Effector memory CD4-positive, alpha-beta T cell (primary cell): ENCODE data around the gene ZNF774.
"Not testable (repeated sequence)": the region's sequence is repeated elsewhere in the genome, so short reads cannot be mapped to it uniquely, and the experiment has no call there.

Experiments
- DNase-seq, 3 donors: peaks; one replicate each; pipeline ENCODE4 v3.0.0-alpha.2; 2020
- H3K27ac ChIP-seq: 2 replicates; pipeline ENCODE4 v1.7.0; 2013; ENCODE audit warnings: mild to moderate bottlenecking, low read length, moderate library complexity; ENCODE audit not compliant: insufficient read depth, poor library complexity, severe bottlenecking
- H3K27me3 ChIP-seq: replicated peaks from 2 replicates; pipeline ENCODE4 v1.7.0; 2013; ENCODE audit warnings: mild to moderate bottlenecking, low read length; ENCODE audit not compliant: insufficient read depth, control insufficient read depth, poor library complexity, severe bottlenecking
- H3K36me3 ChIP-seq: 2 replicates; pipeline ENCODE4 v1.7.0; 2013; ENCODE audit warnings: mild to moderate bottlenecking, low read length, moderate library complexity; ENCODE audit not compliant: control insufficient read depth, insufficient read depth
- H3K4me1 ChIP-seq: 2 replicates; pipeline ENCODE4 v1.7.0; 2013; ENCODE audit warnings: low read length, mild to moderate bottlenecking; ENCODE audit not compliant: control insufficient read depth, insufficient read depth, poor library complexity, severe bottlenecking
- H3K4me3 ChIP-seq: 2 replicates; pipeline ENCODE4 v1.7.0; 2013; ENCODE audit warnings: low read length, low read depth, mild to moderate bottlenecking; ENCODE audit not compliant: insufficient read depth, poor library complexity, severe bottlenecking
- H3K9me3 ChIP-seq: 2 replicates; pipeline ENCODE4 v1.7.0; 2013; ENCODE audit warnings: mild to moderate bottlenecking, low read length, moderate library complexity; ENCODE audit not compliant: control insufficient read depth
- total RNA-seq, 3 donors: gene quantifications; one replicate each; lab custom pipeline; 2026; lab: John Stamatoyannopoulos, UW

The ZNF774 gene
- 0.17 to 0.39 (median 0.26) reads per million in 3 donors for total RNA-seq

- Histone ChIP-seq H3K4me3 (peak within 1 kb of the TSS; percentile 74), H3K27me3 (no peaks in the 10 kb centered on the region), H3K9me3 (no peaks in the 10 kb centered on the region), H3K4me1 (peaks cover 15% of the 10 kb centered on the region), H3K36me3 (no peaks in the 10 kb centered on the region), H3K27ac (peak within 1 kb of the TSS; percentile 48)
- peak; percentile 82 to 90 (median 89) for DNase-seq
Observed at GRCh38 chr15:90352107-90352893, at the start of gene ZNF774. Gene ZNF774, plus strand, starts transcription at chr15:90352284. Its CDS starts 2,377 bp downstream, at chr15:90354661.

- not testable (repeated sequence) for H3K4me3 ChIP-seq, H3K4me1 ChIP-seq, H3K9me3 ChIP-seq, H3K27ac ChIP-seq, H3K36me3 ChIP-seq, H3K27me3 ChIP-seq, DNase-seq
Observed at GRCh38 chr15:90305355-90305754, 46.7 kb upstream of the ZNF774 start.

GRCh38 chr15:90305932-90306331 is 46.2 kb upstream of the ZNF774 start:
- Histone ChIP-seq H3K4me3 (no peak overlapping the region), H3K36me3 (no peaks in the 10 kb centered on the region), H3K4me1 (peaks cover 7% of the 10 kb centered on the region), H3K9me3 (no peaks in the 10 kb centered on the region), H3K27me3 (no peaks in the 10 kb centered on the region), H3K27ac (no peak overlapping the region)
- DNase-seq, result no peak

- Histone ChIP-seq H3K27me3 (no peaks in the 10 kb centered on the region), H3K36me3 (no peaks in the 10 kb centered on the region), H3K27ac (no peak overlapping the region), H3K4me3 (no peak overlapping the region), H3K9me3 (no peaks in the 10 kb centered on the region), H3K4me1 (peaks cover 7% of the 10 kb centered on the region)
- DNase-seq, result no peak
Observed at GRCh38 chr15:90306560-90306959, 45.5 kb upstream of the ZNF774 start.

- Histone ChIP-seq H3K4me1 (peaks cover 7% of the 10 kb centered on the region), H3K4me3 (no peak overlapping the region), H3K36me3 (no peaks in the 10 kb centered on the region), H3K27me3 (no peaks in the 10 kb centered on the region), H3K27ac (no peak overlapping the region), H3K9me3 (no peaks in the 10 kb centered on the region)
- no peak for DNase-seq
Observed at GRCh38 chr15:90307661-90308060, 44.4 kb upstream of the ZNF774 start.

GRCh38 chr15:90309020-90309419 is 43.1 kb upstream of the ZNF774 start:
- H3K4me3 ChIP-seq, result no peak overlapping the region
- H3K4me1 ChIP-seq, result peaks cover 7% of the 10 kb centered on the region
- H3K27ac ChIP-seq, result no peak overlapping the region
- H3K9me3 ChIP-seq, result no peaks in the 10 kb centered on the region
- no peaks in the 10 kb centered on the region for H3K27me3 ChIP-seq
- no peak for DNase-seq
- H3K36me3 ChIP-seq, result no peaks in the 10 kb centered on the region

GRCh38 chr15:90315278-90315982 is 36.7 kb upstream of the ZNF774 start:
- Histone ChIP-seq H3K36me3 (no peaks in the 10 kb centered on the region), H3K27me3 (no peaks in the 10 kb centered on the region), H3K9me3 (no peaks in the 10 kb centered on the region), H3K27ac (no peak overlapping the region), H3K4me3 (no peak overlapping the region), H3K4me1 (peaks cover 4% of the 10 kb centered on the region)
- DNase-seq, result no peak

- no peaks in the 10 kb centered on the region for H3K27me3 ChIP-seq
- H3K4me1 ChIP-seq, result peaks cover 4% of the 10 kb centered on the region
- DNase-seq, result no peak
- no peak overlapping the region for H3K27ac ChIP-seq
- no peaks in the 10 kb centered on the region for H3K36me3 ChIP-seq
- H3K9me3 ChIP-seq, result no peaks in the 10 kb centered on the region
- H3K4me3 ChIP-seq, result no peak overlapping the region
Observed at GRCh38 chr15:90316139-90316538, 35.9 kb upstream of the ZNF774 start.

GRCh38 chr15:90318591-90318990 is 33.5 kb upstream of the ZNF774 start:
- no peak for DNase-seq
- no peak overlapping the region for H3K4me3 ChIP-seq
- no peaks in the 10 kb centered on the region for H3K9me3 ChIP-seq
- peaks cover 4% of the 10 kb centered on the region for H3K4me1 ChIP-seq
- no peak overlapping the region for H3K27ac ChIP-seq
- no peaks in the 10 kb centered on the region for H3K27me3 ChIP-seq
- no peaks in the 10 kb centered on the region for H3K36me3 ChIP-seq
